Trophoblast cell (in vitro differentiated cells and primary cell): ENCODE measurements around the gene ATAT1.
"Not testable (repeated sequence)": the region's sequence is repeated elsewhere in the genome, so short reads cannot be mapped to it uniquely, and the experiment has no call there.

Source experiments
- DNase-seq, 2 donors: peaks; one replicate each; pipeline ENCODE4 v3.0.0-alpha.2; 2016
- H2AFZ ChIP-seq: 2 replicates; pipeline ENCODE4 v1.6.1; 2013; ENCODE audit warnings: low read length, moderate library complexity, mild to moderate bottlenecking; ENCODE audit not compliant: insufficient read depth, poor library complexity
- H2AK5ac ChIP-seq: 2 replicates; pipeline ENCODE4 v1.6.1; 2013; ENCODE audit warnings: mild to moderate bottlenecking, low read length
- H2BK120ac ChIP-seq: 2 replicates; pipeline ENCODE4 v1.6.1; 2013; ENCODE audit warnings: low read length, mild to moderate bottlenecking, moderate library complexity; ENCODE audit not compliant: insufficient read depth, poor library complexity
- H2BK12ac ChIP-seq: 2 replicates; pipeline ENCODE4 v1.6.1; 2013; ENCODE audit warnings: mild to moderate bottlenecking, low read length, moderate library complexity
- H2BK5ac ChIP-seq: 2 replicates; pipeline ENCODE4 v1.6.1; 2013; ENCODE audit warnings: low read length, low read depth, moderate library complexity, mild to moderate bottlenecking; ENCODE audit not compliant: poor library complexity
- H3K14ac ChIP-seq: 2 replicates; pipeline ENCODE4 v1.6.1; 2013; ENCODE audit warnings: mild to moderate bottlenecking, low read length
- H3K18ac ChIP-seq: 2 replicates; pipeline ENCODE4 v1.6.1; 2013; ENCODE audit warnings: mild to moderate bottlenecking, low read length
- H3K23ac ChIP-seq: 2 replicates; pipeline ENCODE4 v1.6.1; 2013; ENCODE audit warnings: low read length
- H3K27ac ChIP-seq: 2 replicates; pipeline ENCODE4 v1.5.1; 2013; ENCODE audit warnings: low read depth, mild to moderate bottlenecking, inconsistent platforms, low read length, moderate library complexity
- H3K27me3 ChIP-seq: 2 replicates; pipeline ENCODE4 v1.6.1; 2013; ENCODE audit warnings: inconsistent platforms, mild to moderate bottlenecking, low read length, moderate library complexity; ENCODE audit not compliant: insufficient read depth
- H3K36me3 ChIP-seq, 2 experiments: 1 replicate in 1 of 2; 2 replicates in 1 of 2; pipeline ENCODE4 v1.6.1; 2013; ENCODE audit warnings: low read length in 2 of 2, mild to moderate bottlenecking in 2 of 2, moderate library complexity in 1 of 2; ENCODE audit not compliant: insufficient read depth in 2 of 2, control insufficient read depth in 1 of 2
- H3K4ac ChIP-seq: 2 replicates; pipeline ENCODE4 v1.6.1; 2013; ENCODE audit warnings: low read depth, mild to moderate bottlenecking, low read length, moderate library complexity
- H3K4me1 ChIP-seq, 2 experiments: 1 replicate in 1 of 2; 2 replicates in 1 of 2; pipeline ENCODE4 v1.6.1; 2013; ENCODE audit warnings: low read length in 2 of 2, mild to moderate bottlenecking in 2 of 2, moderate library complexity in 1 of 2; ENCODE audit not compliant: insufficient read depth in 2 of 2, control insufficient read depth in 1 of 2
- H3K4me2 ChIP-seq: 2 replicates; pipeline ENCODE4 v1.6.1; 2013; ENCODE audit warnings: inconsistent platforms, mild to moderate bottlenecking, low read length, moderate library complexity
- H3K4me3 ChIP-seq: 2 replicates; pipeline ENCODE4 v1.5.1; 2013; ENCODE audit warnings: mild to moderate bottlenecking, low read depth, low read length, inconsistent platforms
- H3K79me1 ChIP-seq: one replicate; pipeline ENCODE4 v1.6.1; 2013; ENCODE audit warnings: low read length
- H3K79me2 ChIP-seq: 2 replicates; pipeline ENCODE4 v1.6.1; 2013; ENCODE audit warnings: low read length, mild to moderate bottlenecking; ENCODE audit not compliant: control insufficient read depth, insufficient read depth, poor library complexity
- H3K9ac ChIP-seq: 2 replicates; pipeline ENCODE4 v1.6.1; 2013; ENCODE audit warnings: mild to moderate bottlenecking, low read length
- H3K9me3 ChIP-seq: 2 replicates; pipeline ENCODE4 v1.6.1; 2013; ENCODE audit warnings: low read depth, mild to moderate bottlenecking, control low read depth, inconsistent platforms, low read length; ENCODE audit not compliant: insufficient read depth
- H4K12ac ChIP-seq: 2 replicates; pipeline ENCODE4 v1.6.1; 2013; ENCODE audit warnings: low read depth, mild to moderate bottlenecking, low read length, moderate library complexity
- H4K8ac ChIP-seq: 2 replicates; pipeline ENCODE4 v1.6.1; 2013; ENCODE audit warnings: low read depth, mild to moderate bottlenecking, low read length, moderate library complexity
- H4K91ac ChIP-seq: one replicate; pipeline ENCODE4 v1.6.1; 2013; ENCODE audit warnings: low read depth, mild to moderate bottlenecking, low read length, moderate library complexity
- WGBS: extraction: QIAGEN DNeasy Blood & Tissue Kit; methylation state at CpG from one replicate; pipeline ENCODE4 v1.1.7; 2013; ENCODE audit warnings: missing lambda C conversion rate; ENCODE audit not compliant: insufficient read length, insufficient coverage; ENCODE audit errors: extremely low coverage; 5-methylcytosine and 5-hydroxymethylcytosine counted together

Gene ATAT1

DNA sequence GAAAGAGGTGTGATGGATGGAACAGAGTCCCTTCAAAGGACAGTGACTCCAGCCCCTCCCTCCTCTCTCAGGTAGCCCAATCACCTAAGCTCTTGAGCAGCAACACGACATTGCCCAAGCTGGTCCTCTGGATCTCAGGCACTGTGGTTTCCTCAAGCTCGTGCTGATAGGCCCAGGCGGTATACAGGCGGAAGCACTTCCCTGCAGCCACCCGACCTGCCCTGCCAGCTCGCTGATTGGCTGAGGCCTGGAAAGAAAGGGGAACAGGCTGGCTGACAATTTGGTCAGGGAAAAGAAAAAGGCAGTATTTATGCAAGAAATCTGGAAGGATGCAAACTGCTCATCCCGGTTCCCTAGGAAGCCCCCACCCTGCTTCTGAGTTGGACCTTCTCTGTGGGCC, 29.8 kb downstream of the ATAT1 start:
- H3K9me3 ChIP-seq, result peaks cover 1% of the 10 kb centered on the region
- H2BK120ac ChIP-seq, result no peak overlapping the region
- H3K14ac ChIP-seq, result no peak overlapping the region
- no peak overlapping the region for H4K91ac ChIP-seq
- no peak overlapping the region for H4K12ac ChIP-seq
- H3K4me3 ChIP-seq, result no peak overlapping the region
- H3K23ac ChIP-seq, result no peak overlapping the region
- H3K9ac ChIP-seq, result peak overlapping the region; percentile 35
- peaks cover 62 to 80% of the 10 kb centered on the region in 2 experiments for H3K36me3 ChIP-seq
- H3K4me2 ChIP-seq, result no peak overlapping the region
- H4K8ac ChIP-seq, result no peak overlapping the region
- H2AK5ac ChIP-seq, result no peak overlapping the region
- no peak overlapping the region for H2BK12ac ChIP-seq
- H3K27me3 ChIP-seq, result no peaks in the 10 kb centered on the region
- H2BK5ac ChIP-seq, result no peak overlapping the region
- H3K18ac ChIP-seq, result no peak overlapping the region
- WGBS, result no CpG with 5 or more reads among the region's 7 CpGs
- H3K79me2 ChIP-seq, result no peaks in the 10 kb centered on the region
- no peak for DNase-seq
- no peak overlapping the region for H2AFZ ChIP-seq
- no peaks in the 10 kb centered on the region for H3K79me1 ChIP-seq
- H3K4ac ChIP-seq, result no peak overlapping the region
- H3K27ac ChIP-seq, result no peak overlapping the region
- no peaks in the 10 kb centered on the region for H3K4me1 ChIP-seq

DNA sequence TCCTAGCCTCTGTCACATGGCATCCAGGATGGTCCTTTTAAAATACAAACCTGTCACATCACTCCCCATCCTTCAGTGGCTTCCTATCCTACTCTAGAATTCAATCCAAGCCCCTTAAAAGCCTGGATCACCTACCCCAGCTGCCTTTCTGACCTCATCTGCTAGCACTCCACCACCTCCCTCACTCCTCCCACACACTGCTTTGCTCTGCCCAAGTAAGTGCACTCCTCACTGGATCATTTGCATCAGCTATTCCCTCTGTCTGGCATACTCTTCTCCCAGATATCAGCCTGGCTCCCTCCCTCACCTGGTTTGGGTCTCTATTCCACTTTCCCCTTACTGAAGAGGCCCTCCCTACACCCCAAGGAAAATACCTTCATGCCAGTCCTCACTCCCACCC, 30.8 kb downstream of the ATAT1 start:
- no peaks in the 10 kb centered on the region for H3K27me3 ChIP-seq
- H2AK5ac ChIP-seq, result no peak overlapping the region
- H3K4me2 ChIP-seq, result no peak overlapping the region
- H3K18ac ChIP-seq, result no peak overlapping the region
- no peak overlapping the region for H4K8ac ChIP-seq
- H3K79me1 ChIP-seq, result no peaks in the 10 kb centered on the region
- H3K79me2 ChIP-seq, result no peaks in the 10 kb centered on the region
- no peak overlapping the region for H3K4me3 ChIP-seq
- H2BK5ac ChIP-seq, result no peak overlapping the region
- H3K14ac ChIP-seq, result no peak overlapping the region
- H3K4ac ChIP-seq, result no peak overlapping the region
- no peaks in the 10 kb centered on the region for H3K4me1 ChIP-seq
- H3K27ac ChIP-seq, result no peak overlapping the region
- DNase-seq, result no peak
- no peak overlapping the region for H2BK12ac ChIP-seq
- H2BK120ac ChIP-seq, result no peak overlapping the region
- peaks cover 1% of the 10 kb centered on the region for H3K9me3 ChIP-seq
- peaks cover 62 to 82% of the 10 kb centered on the region in 2 experiments for H3K36me3 ChIP-seq
- H2AFZ ChIP-seq, result no peak overlapping the region
- H4K91ac ChIP-seq, result no peak overlapping the region
- H3K9ac ChIP-seq, result no peak overlapping the region
- H3K23ac ChIP-seq, result no peak overlapping the region
- H4K12ac ChIP-seq, result no peak overlapping the region

- not testable (repeated sequence) for H4K91ac ChIP-seq, H2BK120ac ChIP-seq, H4K8ac ChIP-seq, H3K27me3 ChIP-seq, H3K4me1 ChIP-seq, H2AFZ ChIP-seq, H2AK5ac ChIP-seq, H3K4me3 ChIP-seq, DNase-seq, H3K79me1 ChIP-seq, H4K12ac ChIP-seq, H3K14ac ChIP-seq, H2BK12ac ChIP-seq, H3K4me2 ChIP-seq, H3K27ac ChIP-seq, H3K18ac ChIP-seq, H3K79me2 ChIP-seq, H3K9ac ChIP-seq, H3K9me3 ChIP-seq, H3K4ac ChIP-seq, H3K23ac ChIP-seq, H2BK5ac ChIP-seq
- no CpG with 5 or more reads among the region's 5 CpGs for WGBS
- H3K36me3 ChIP-seq, result peaks cover 62 to 82% of the 10 kb centered on the region in 2 experiments
Measured at GRCh38 chr6:30657922-30658321, 31.2 kb downstream of the ATAT1 start.

DNA sequence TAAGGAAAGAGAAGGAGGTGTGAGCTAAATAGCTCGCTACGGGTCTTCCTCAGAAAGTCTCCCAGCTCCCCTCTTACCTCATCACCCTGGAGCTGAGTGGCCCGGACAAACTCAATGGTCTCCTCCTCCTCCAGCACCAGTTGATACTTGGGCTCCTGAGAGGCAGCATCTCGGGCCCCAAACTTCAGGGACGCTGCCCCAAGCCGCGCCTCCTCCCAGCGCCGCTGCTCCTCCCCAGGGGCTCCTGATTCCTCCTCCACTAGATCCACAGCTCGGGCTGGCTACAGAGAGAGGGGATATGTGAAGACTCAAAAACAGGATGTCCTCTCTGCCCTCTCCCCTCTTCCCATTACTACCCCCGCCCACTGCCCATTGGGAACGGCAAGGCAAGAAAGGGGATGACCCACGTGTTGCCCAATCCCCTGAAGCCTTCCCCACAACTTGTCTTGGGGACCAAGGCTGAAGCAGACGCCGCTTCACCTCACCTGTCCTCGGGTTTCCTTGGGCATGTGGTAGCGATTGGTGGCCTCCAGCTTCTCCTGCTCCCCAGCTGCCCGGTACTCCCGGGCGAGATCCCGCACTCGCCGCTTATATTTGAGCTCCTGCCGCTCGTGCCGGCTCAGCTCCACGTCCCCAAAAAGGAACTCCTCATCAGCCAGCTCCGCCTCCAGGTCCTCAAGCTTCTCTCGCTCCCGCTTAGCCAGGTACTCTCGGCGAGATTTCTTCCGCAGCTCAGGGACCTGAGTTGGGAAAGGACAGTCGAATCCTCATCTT, 38.5 kb downstream of the ATAT1 start:
- no peak overlapping the region for H3K4me2 ChIP-seq
- H2AK5ac ChIP-seq, result no peak overlapping the region
- H3K9ac ChIP-seq, result no peak overlapping the region
- no peaks in the 10 kb centered on the region for H3K79me1 ChIP-seq
- H3K4me3 ChIP-seq, result no peak overlapping the region
- no peaks in the 10 kb centered on the region for H3K4me1 ChIP-seq
- no peak overlapping the region for H4K8ac ChIP-seq
- WGBS, result no CpG with 5 or more reads among the region's 34 CpGs
- no peaks in the 10 kb centered on the region for H3K79me2 ChIP-seq
- H2BK120ac ChIP-seq, result no peak overlapping the region
- H4K91ac ChIP-seq, result no peak overlapping the region
- no peaks in the 10 kb centered on the region for H3K27me3 ChIP-seq
- DNase-seq, result no peak
- H2AFZ ChIP-seq, result no peak overlapping the region
- no peak overlapping the region for H4K12ac ChIP-seq
- H3K27ac ChIP-seq, result no peak overlapping the region
- no peak overlapping the region for H3K23ac ChIP-seq
- H3K14ac ChIP-seq, result no peak overlapping the region
- no peak overlapping the region for H2BK12ac ChIP-seq
- no peak overlapping the region for H2BK5ac ChIP-seq
- H3K4ac ChIP-seq, result no peak overlapping the region
- H3K36me3 ChIP-seq, result peaks cover 39 to 57% of the 10 kb centered on the region in 2 experiments
- no peak overlapping the region for H3K18ac ChIP-seq
- H3K9me3 ChIP-seq, result no peaks in the 10 kb centered on the region
